NCI-H2196 (cell line): ENCODE measurements around the gene SYCP2L.
A peak's percentile ranks its signal among the peaks of the same experiment; 100 is the strongest.
"Not testable (repeated sequence)": the region's sequence is repeated elsewhere in the genome, so short reads cannot be mapped to it uniquely, and the experiment has no call there.

Source experiments
- DNase-seq: peaks from one replicate; lab custom pipeline; 2025; ENCODE audit not compliant: unreplicated experiment; lab: John Stamatoyannopoulos, UW

Gene SYCP2L

GRCh38 chr6:10877871-10878270, 9.0 kb upstream of the SYCP2L start:
- DNase-seq, result no peak

- DNase-seq, result no peak
Observed at GRCh38 chr6:10880366-10880765, 6.5 kb upstream of the SYCP2L start.

- DNase-seq, result not testable (repeated sequence)
Observed at GRCh38 chr6:10882253-10882630, 4.6 kb upstream of the SYCP2L start.

- no peak for DNase-seq
Observed at GRCh38 chr6:10882657-10883171, 4.1 kb upstream of the SYCP2L start.

- no peak for DNase-seq
Observed at GRCh38 chr6:10883312-10884244, 3.3 kb upstream of the SYCP2L start.

- DNase-seq, result no peak
Observed at GRCh38 chr6:10884245-10884972, 2.4 kb upstream of the SYCP2L start.

GRCh38 chr6:10886365-10886690, 524 bp upstream of the SYCP2L start:
- DNase-seq, result not testable (repeated sequence)

GRCh38 chr6:10890151-10890550, 3.3 kb downstream of the SYCP2L start:
- DNase-seq, result no peak

- no peak for DNase-seq
Observed at GRCh38 chr6:10891960-10892359, 5.1 kb downstream of the SYCP2L start.

GRCh38 chr6:10894958-10895357, 8.1 kb downstream of the SYCP2L start:
- no peak for DNase-seq

- no peak for DNase-seq
Observed at GRCh38 chr6:10896691-10897090, 9.8 kb downstream of the SYCP2L start.

GRCh38 chr6:10901770-10902169, 14.9 kb downstream of the SYCP2L start:
- no peak for DNase-seq

- no peak for DNase-seq
Observed at GRCh38 chr6:10904015-10904414, 17.2 kb downstream of the SYCP2L start.

GRCh38 chr6:10908228-10908627, 21.4 kb downstream of the SYCP2L start:
- DNase-seq, result no peak

- DNase-seq, result not testable (repeated sequence)
Observed at GRCh38 chr6:10919520-10919919, 32.7 kb downstream of the SYCP2L start.

- no peak for DNase-seq
Observed at GRCh38 chr6:10933126-10933525, 46.3 kb downstream of the SYCP2L start.

- no peak for DNase-seq
Observed at GRCh38 chr6:10939840-10940239, 53.0 kb downstream of the SYCP2L start.

- no peak for DNase-seq
Observed at GRCh38 chr6:10945845-10946244, 59.0 kb downstream of the SYCP2L start.

GRCh38 chr6:10947966-10948365, 61.1 kb downstream of the SYCP2L start:
- DNase-seq, result no peak

- DNase-seq, result no peak
Observed at GRCh38 chr6:10949579-10950490, 63.0 kb downstream of the SYCP2L start.

GRCh38 chr6:10951675-10952282, 64.9 kb downstream of the SYCP2L start:
- DNase-seq, result peak; percentile 29
